HG02763 (cell line): Measurements from ENCODE around the gene ZFP62.
A peak's percentile ranks its signal among the peaks of the same experiment; 100 is the strongest.
"Not testable (repeated sequence)": the region's sequence is repeated elsewhere in the genome, so short reads cannot be mapped to it uniquely, and the experiment has no call there.

Experiments used
- ATAC-seq: cut with Tn5 transposase; IDR thresholded peaks from one replicate; pipeline ENCODE4 v1.9.1; 2021; ENCODE audit warnings: mild to moderate bottlenecking, moderate library complexity; ENCODE audit not compliant: unreplicated experiment

Gene ZFP62

DNA sequence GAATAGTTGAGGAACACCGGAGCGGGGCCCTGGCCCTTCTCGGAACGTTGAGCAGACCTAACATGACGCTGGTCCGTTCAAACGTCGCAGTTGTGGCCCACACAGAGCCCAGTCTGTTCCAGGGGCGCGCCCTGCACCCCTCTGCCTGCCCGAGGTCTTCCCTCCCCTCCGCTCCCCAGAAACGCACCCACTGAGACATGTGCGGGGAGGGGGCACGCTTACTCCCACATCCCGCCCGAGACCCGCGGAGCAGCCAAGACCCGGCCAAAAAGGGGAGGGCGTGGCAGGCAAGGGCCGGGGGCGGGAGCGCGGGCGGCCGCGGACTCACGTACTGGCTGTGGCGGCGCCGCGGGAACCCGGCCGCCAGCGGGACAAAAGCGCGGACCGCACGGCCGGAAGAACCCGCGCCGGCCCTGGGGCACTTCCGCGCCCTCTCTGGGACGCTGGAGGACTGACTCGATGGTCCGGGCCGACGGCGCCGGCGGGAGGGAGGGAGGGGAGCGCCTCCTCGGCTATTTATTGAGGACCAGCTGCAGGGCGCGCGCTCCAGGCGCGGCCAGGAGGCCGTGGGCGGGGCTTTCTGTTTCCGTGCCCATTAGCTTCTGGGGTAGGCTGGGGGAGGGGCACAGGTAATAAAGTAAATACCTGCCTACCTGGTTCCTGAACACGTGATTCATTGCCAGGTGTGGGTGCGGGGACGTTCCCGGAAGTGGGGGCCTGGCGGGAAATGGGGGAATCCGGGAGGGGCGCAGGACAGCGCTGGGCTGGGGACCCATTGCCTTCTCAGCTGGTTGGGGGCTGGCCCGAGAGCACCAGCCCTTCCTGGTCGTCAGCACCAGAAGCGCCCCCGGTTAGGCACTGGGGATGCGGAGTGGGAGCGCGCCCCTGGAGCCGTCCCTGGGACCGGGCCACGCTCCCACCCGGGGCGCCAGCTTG, at the start of gene ZFP62:
TSS of gene ZFP62 (minus strand) at position 390 of the 936 bp plus-strand sequence. CDS start at position 333, 57 bp downstream.
- ATAC-seq, result peak; percentile 86

- ATAC-seq, result no peak
Observed at GRCh38 chr5:180910735-180911134, 49.7 kb upstream of the ZFP62 start.

DNA sequence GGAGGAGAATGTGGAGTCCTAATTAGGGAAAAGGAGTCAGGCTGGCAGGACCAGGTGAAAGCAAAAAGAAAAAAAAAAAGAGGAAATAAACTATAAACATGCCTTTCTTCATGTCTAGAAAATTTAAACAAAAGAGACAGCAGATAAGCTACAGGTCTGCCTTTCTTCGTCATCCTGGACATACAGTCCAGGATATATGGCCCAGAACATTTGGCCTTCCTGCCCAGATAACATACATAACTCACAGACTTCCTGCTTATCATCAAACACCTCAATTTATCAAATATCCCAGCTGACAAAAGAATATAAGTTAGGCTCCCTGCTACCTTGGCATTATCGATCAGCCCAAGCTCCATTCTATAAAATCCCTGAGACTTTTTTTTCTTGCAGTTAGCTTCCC, 49.1 kb upstream of the ZFP62 start:
- ATAC-seq, result no peak

GRCh38 chr5:180909782-180910181, 48.7 kb upstream of the ZFP62 start:
- ATAC-seq, result no peak

DNA sequence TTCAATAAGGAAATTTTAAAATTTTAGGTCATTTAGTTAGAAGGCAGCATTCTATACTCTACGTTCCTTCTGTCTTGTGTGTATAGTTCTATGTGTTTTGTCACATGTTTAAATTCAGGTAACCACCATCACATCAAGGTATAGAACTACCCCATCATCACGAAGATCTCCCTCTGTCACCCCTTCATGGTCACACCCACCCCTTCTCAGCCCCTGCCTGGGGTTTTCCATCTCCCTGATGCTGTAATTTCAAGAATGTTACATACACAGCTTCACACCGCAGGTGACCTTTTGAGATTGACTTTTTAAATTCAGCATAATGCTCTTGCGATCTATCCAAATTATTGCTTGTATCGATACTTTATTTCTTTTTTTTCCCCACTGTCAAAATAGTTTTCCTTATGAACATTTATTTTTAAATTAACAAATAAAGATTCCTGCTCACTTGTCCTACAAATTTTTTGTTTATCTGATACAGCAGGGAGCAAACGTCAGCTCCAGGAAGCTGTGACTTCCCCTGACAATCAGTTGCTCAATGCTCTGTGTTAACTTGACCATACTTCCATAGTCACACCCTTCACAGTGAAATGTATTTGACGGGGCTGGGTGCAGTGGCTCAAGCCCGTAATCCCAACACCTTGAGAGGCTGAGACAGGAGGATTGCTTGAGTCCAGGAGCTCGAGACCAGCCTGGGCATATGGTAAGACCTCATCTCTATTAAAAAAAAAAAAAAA, 48.1 kb upstream of the ZFP62 start:
- no peak for ATAC-seq

- ATAC-seq, result no peak
Observed at GRCh38 chr5:180908400-180908799, 47.3 kb upstream of the ZFP62 start.

- no peak for ATAC-seq
Observed at GRCh38 chr5:180901319-180902009, 40.4 kb upstream of the ZFP62 start.

- ATAC-seq, result no peak
Observed at GRCh38 chr5:180900178-180900577, 39.1 kb upstream of the ZFP62 start.

DNA sequence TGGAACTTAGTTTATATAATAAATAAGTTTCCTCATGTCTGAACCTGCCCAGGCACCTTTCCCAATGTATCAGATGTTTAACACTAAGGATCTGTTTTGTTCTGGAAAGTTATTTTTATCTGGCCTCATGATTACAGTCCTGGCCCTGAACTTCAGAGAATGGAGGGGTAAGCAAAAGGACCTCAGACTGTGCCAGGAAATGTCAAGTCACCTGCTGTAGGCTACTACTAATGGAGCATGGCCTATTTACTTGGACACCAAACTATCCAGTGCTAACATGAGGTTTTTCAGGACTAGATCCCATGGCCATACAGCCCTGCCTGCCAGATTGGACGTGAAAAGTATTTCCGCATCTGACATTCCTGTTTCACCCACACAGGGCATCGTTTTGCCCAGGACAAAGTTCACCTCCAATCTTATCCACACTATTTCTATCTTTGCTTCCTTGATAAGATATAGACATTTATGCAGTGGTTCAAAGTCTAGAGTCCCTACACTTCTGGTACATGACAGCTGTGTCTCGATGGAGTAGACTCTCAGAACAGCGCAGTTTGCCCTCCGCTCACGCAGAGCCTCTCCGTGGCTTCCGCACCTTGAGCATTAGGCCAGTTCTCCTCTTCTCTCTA, 37.7 kb upstream of the ZFP62 start, which contains the start of gene BTNL8:
TSS of gene BTNL8 (plus strand) at position 539 of the 626 bp plus-strand sequence. CDS start 152 bp downstream, outside the sequence.
- no peak for ATAC-seq

DNA sequence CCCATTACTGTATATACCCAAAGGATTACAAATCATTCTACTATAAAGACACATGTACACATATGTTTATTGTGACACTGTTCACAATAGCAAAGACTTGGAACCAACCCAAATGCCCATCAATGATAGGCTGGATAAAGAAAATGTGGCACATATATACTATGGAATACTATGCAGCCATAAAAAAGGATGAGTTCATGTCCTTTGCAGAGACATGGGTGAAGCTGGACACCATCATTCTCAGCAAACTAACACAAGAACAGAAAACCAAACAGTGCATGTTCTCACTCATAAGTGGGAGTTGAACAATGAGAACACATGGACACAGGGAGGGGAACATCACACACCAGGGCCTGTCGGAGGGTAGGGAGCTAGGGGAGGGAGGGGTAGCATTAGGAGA, 34.3 kb upstream of the ZFP62 start:
- ATAC-seq, result not testable (repeated sequence)

GRCh38 chr5:180889381-180889780, 28.3 kb upstream of the ZFP62 start:
- ATAC-seq, result no peak

- ATAC-seq, result not testable (repeated sequence)
Observed at GRCh38 chr5:180885845-180886529, 24.9 kb upstream of the ZFP62 start.

DNA sequence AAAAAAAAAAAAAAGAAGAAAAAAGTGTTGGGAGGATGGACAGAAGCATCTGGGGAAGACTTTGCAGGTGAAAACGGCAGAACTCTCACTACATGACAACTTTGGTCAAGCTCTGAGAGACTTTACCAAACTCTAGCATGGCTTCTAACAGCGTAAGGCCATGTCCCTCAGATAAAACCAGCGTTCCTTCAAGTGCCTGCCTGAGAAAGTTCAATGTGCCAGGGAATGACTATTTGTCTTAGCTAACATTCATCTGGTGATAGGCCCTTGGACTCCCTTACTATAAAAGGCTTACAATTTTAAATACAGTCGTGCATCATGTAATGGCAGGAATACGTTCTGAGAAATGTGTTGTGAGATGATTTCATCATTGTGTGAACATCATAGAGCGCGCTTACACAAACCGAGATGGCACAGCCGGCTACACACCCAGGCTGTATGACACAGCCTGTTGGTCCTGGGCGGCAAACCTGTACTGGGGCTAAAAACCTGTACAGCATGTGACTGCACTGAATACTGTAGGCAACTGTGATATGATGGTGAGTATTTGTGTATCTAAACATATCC, 14.9 kb upstream of the ZFP62 start:
- ATAC-seq, result no peak

GRCh38 chr5:180874804-180875582, 13.9 kb upstream of the ZFP62 start:
- ATAC-seq, result no peak

DNA sequence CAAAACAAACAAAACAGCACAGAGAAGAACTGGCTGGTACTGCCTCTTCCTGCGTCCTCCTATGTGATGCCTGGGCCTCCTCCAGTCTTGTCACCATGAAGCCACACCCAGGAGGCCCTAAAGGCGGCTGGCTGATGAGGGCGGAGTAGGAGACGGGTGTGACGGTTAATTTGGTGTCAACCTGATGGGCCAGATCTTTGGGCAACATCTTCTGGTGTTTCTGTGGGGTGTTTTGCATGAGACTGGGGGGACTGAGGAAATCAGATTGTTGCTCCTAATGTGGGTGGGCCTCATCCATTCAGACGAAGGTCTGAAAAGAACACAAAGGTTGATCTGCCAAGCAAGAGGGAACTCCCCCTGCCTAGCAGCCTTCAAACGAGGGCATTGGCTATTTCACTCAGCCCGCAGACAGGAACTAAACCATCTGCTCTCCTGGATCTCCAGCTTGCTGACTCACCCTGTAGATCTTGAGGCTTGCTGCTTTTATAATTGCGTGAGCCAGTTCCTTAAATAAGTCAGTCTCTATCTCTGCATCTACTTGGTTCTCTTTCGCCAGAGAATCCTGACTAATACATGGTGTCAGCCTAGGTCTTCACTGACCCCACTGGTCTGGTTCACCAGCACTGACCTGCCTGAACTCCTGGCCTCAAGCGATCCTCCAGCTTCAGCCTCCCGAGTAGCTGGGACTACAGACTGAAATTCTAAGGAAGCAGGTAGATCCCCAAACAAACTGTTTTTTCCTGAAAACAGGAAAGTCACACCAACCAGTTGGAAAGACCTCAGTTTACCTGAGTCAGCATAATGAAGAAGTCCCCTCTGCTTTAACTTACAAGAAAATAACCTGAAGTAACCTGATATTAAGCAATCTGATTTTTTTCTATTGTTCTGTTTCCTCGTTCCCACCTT, 12.8 kb upstream of the ZFP62 start:
- ATAC-seq, result no peak

DNA sequence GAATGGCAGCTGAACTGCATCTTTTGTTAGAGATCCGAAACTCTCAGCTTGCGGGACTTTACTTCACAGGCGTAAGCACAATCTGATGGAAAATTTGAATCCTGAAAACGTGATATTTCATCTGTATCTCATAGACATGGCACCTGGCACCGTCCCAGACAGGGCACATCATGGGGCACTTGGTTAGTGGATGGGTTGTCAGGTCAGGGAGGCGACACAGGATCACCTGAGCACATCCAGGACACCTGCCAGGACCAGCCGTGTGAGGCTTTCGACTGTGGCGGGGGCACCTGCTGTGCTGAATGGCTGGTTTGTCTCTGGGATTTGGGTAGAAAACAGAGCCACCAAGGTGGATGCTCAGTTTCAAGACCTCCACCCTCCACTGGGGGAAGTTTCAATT, 11.3 kb upstream of the ZFP62 start:
- no peak for ATAC-seq

DNA sequence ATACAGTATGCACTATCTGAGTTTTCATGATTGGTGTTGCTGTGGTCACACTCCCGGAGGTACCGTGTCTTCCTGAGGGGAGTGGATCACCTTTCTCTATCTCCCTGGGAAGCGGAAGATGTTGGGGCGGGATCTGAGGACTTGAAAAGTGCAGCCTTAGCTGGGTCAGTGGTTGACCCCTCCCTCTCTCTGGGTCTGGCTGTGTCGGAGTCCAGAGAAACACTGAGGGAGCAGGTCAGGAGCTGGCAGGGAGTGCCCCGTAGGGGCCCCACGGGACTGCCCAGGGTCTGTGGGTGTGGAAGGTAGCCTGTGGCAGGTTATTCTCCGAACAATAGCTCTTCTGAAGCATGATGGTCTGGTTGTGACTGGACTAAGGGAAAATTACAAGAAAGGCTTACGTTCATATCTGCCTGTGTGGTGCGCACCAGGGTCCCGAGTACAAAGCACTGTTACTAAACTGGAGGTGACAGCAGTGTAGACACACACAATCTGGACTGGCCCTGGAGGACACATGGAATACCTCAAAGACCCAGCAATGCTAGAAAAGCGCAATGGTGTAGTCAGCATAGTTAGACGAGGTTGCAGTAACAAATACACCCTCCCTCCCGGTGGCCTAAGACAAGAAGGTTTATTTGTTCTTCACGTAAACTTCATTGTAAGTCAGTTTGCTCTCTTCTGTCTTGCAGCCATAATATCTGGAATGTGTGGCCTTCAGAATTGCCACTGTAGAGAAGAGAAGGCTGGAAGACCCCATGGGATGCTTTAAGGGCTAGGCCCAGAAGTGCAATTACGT, 9.4 kb upstream of the ZFP62 start:
- ATAC-seq, result no peak
